Mesenchymal stem cell (in vitro differentiated cells and primary cell): ENCODE results near the gene MGAT5B.
A peak's percentile ranks its signal among the peaks of the same experiment; 100 is the strongest.

ENCODE experiments used
- DNase-seq: peaks from one replicate; pipeline ENCODE4 v3.0.0-alpha.2; 2013
- H2AFZ ChIP-seq: one replicate; pipeline ENCODE4 v1.6.1; 2013; ENCODE audit warnings: low read depth, mild to moderate bottlenecking, control low read depth, inconsistent platforms, low read length, moderate library complexity
- H2AK5ac ChIP-seq: 2 replicates; pipeline ENCODE4 v1.6.1; 2013; ENCODE audit warnings: low read length, moderate library complexity, mild to moderate bottlenecking, inconsistent platforms; ENCODE audit not compliant: severe bottlenecking
- H2BK120ac ChIP-seq: one replicate; pipeline ENCODE4 v1.6.1; 2013; ENCODE audit warnings: low read depth, mild to moderate bottlenecking, inconsistent platforms, low read length, moderate library complexity
- H2BK12ac ChIP-seq, 2 experiments: one replicate each; pipeline ENCODE4 v1.6.1; 2013; ENCODE audit warnings: inconsistent platforms in 2 of 2, low read length in 2 of 2, mild to moderate bottlenecking in 2 of 2, moderate library complexity in 2 of 2, control low read depth in 1 of 2
- H2BK15ac ChIP-seq: one replicate; pipeline ENCODE4 v1.6.1; 2013; ENCODE audit warnings: mild to moderate bottlenecking, low read depth, inconsistent platforms; ENCODE audit not compliant: poor library complexity, severe bottlenecking
- H2BK5ac ChIP-seq: 2 replicates; pipeline ENCODE4 v1.6.1; 2013; ENCODE audit warnings: low read depth, mild to moderate bottlenecking, low read length, control low read depth, inconsistent platforms; ENCODE audit not compliant: poor library complexity, severe bottlenecking
- H3K14ac ChIP-seq, 2 experiments: one replicate each; pipeline ENCODE4 v1.6.1; 2013; ENCODE audit warnings: inconsistent platforms in 2 of 2, low read length in 2 of 2, control low read depth in 1 of 2, mild to moderate bottlenecking in 1 of 2, moderate library complexity in 1 of 2
- H3K18ac ChIP-seq, 2 experiments: one replicate each; pipeline ENCODE4 v1.6.1; 2013; ENCODE audit warnings: inconsistent platforms in 2 of 2, low read length in 2 of 2, control low read depth in 1 of 2, low read depth in 1 of 2, mild to moderate bottlenecking in 1 of 2
- H3K23ac ChIP-seq, 2 experiments: one replicate each; pipeline ENCODE4 v1.6.1; 2013; ENCODE audit warnings: inconsistent platforms in 2 of 2, low read length in 2 of 2, mild to moderate bottlenecking in 2 of 2, moderate library complexity in 2 of 2, control low read depth in 1 of 2
- H3K27ac ChIP-seq: 2 replicates; pipeline ENCODE4 v1.5.1; 2013; ENCODE audit warnings: mild to moderate bottlenecking, moderate library complexity, low read length, control low read depth, inconsistent platforms; ENCODE audit not compliant: poor library complexity, severe bottlenecking
- H3K27me3 ChIP-seq, 2 experiments: 2 replicates each; pipeline versions ENCODE4 v1.6.1 to v1.7.0; 2013; ENCODE audit warnings: low read length in 2 of 2, mild to moderate bottlenecking in 2 of 2, moderate library complexity in 2 of 2, control low read depth in 1 of 2, inconsistent platforms in 1 of 2; ENCODE audit not compliant: control insufficient read depth in 1 of 2, insufficient read depth in 1 of 2
- H3K36me3 ChIP-seq, 2 experiments: 2 replicates each; pipeline versions ENCODE4 v1.6.1 to v1.7.0; 2013; ENCODE audit warnings: low read length in 2 of 2, control low read depth in 1 of 2, inconsistent platforms in 1 of 2, low read depth in 1 of 2, mild to moderate bottlenecking in 1 of 2; ENCODE audit not compliant: insufficient read depth in 2 of 2, control insufficient read depth in 1 of 2
- H3K4ac ChIP-seq, 2 experiments: one replicate each; pipeline ENCODE4 v1.6.1; 2013; ENCODE audit warnings: inconsistent platforms in 2 of 2, low read length in 2 of 2, mild to moderate bottlenecking in 2 of 2, moderate library complexity in 2 of 2, control low read depth in 1 of 2, low read depth in 1 of 2
- H3K4me1 ChIP-seq: 2 replicates; pipeline ENCODE4 v1.6.1; 2013; ENCODE audit warnings: low read depth, low read length, control low read depth; ENCODE audit not compliant: control insufficient read depth, insufficient read depth
- H3K4me2 ChIP-seq: 2 replicates; pipeline ENCODE4 v1.6.1; 2013; ENCODE audit warnings: low read length, mild to moderate bottlenecking, inconsistent platforms; ENCODE audit not compliant: poor library complexity, severe bottlenecking
- H3K4me3 ChIP-seq, 2 experiments: 2 replicates each; pipeline versions ENCODE4 v1.5.1 to v1.7.0; 2013; ENCODE audit warnings: low read length in 2 of 2, mild to moderate bottlenecking in 2 of 2, control low read depth in 1 of 2, low read depth in 1 of 2; ENCODE audit not compliant: insufficient read depth in 1 of 2
- H3K79me1 ChIP-seq: replicated peaks from 2 replicates; pipeline ENCODE4 v1.6.1; 2013; ENCODE audit warnings: mild to moderate bottlenecking, control low read depth, low read length, inconsistent platforms; ENCODE audit not compliant: poor library complexity, severe bottlenecking
- H3K9ac ChIP-seq: 2 replicates; pipeline ENCODE4 v1.7.0; 2013; ENCODE audit warnings: mild to moderate bottlenecking, low read length, moderate library complexity
- H3K9me3 ChIP-seq: 2 replicates; pipeline ENCODE4 v1.7.0; 2013; ENCODE audit warnings: mild to moderate bottlenecking, low read length; ENCODE audit not compliant: control insufficient read depth
- H4K8ac ChIP-seq: one replicate; pipeline ENCODE4 v1.6.1; 2013; ENCODE audit warnings: inconsistent platforms, mild to moderate bottlenecking, low read length, moderate library complexity
- H4K91ac ChIP-seq: one replicate; pipeline ENCODE4 v1.6.1; 2013; ENCODE audit warnings: mild to moderate bottlenecking, low read length, inconsistent platforms
- WGBS: methylation state at CpG from one replicate; pipeline ENCODE4 v1.1.7; 2013; ENCODE audit warnings: mixed read lengths; 5-methylcytosine and 5-hydroxymethylcytosine counted together

MGAT5B gene

DNA sequence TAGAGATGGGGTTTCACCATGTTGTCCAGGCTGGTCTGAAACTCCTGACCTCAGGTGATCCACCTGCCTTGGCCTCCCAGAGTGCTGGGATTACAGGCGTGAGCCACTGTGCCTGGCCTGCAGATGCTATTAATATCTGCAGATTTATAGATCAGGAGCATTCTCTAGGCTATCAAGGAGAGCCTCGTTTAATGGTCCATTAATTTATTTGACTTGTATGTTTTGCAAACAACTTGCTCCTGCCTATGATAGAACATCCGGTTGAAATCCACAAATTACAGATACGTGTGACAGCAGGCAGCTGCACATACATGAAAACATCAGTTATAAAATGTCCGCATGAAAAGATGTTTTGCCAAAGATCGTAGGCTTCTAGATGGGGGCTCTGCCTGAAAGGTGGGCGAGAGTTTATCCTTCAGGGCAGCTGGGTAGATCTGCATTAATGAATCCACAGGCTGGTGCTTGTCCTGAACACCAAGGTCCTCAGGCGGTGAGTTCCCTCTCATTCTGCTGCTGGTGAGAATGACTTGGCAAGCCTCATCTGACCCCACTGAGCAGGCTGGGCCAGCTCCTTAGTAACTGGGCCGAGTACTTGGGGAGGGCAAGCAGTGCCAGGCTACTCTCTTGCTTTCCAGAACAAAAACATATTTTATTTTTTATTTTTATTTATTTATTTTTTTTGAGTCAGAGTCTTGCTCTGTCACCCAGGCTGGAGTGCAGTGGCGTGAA, 37.1 kb upstream of the MGAT5B start:
- H2BK5ac ChIP-seq, result no peak overlapping the region
- no peak overlapping the region for H3K14ac ChIP-seq
- H3K23ac ChIP-seq, result no peak overlapping the region
- WGBS, result 86% methylated on average over 9 of the region's 10 CpGs
- H3K4me2 ChIP-seq, result no peak overlapping the region
- peaks cover 37 to 59% of the 10 kb centered on the region in 2 experiments for H3K27me3 ChIP-seq
- H3K36me3 ChIP-seq, result no peaks in the 10 kb centered on the region
- no peak overlapping the region for H2BK12ac ChIP-seq
- no peak overlapping the region for H2BK15ac ChIP-seq
- H3K4me1 ChIP-seq, result no peaks in the 10 kb centered on the region
- no peak overlapping the region for H2AK5ac ChIP-seq
- no peaks in the 10 kb centered on the region for H3K79me1 ChIP-seq
- H3K4ac ChIP-seq, result no peak overlapping the region
- H3K9me3 ChIP-seq, result no peaks in the 10 kb centered on the region
- H3K9ac ChIP-seq, result no peak overlapping the region
- no peak overlapping the region for H4K8ac ChIP-seq
- no peak overlapping the region for H2BK120ac ChIP-seq
- H3K18ac ChIP-seq, result no peak overlapping the region
- H3K4me3 ChIP-seq, result no peak overlapping the region
- no peak overlapping the region for H3K27ac ChIP-seq
- no peak for DNase-seq
- no peak overlapping the region for H2AFZ ChIP-seq
- no peak overlapping the region for H4K91ac ChIP-seq

DNA sequence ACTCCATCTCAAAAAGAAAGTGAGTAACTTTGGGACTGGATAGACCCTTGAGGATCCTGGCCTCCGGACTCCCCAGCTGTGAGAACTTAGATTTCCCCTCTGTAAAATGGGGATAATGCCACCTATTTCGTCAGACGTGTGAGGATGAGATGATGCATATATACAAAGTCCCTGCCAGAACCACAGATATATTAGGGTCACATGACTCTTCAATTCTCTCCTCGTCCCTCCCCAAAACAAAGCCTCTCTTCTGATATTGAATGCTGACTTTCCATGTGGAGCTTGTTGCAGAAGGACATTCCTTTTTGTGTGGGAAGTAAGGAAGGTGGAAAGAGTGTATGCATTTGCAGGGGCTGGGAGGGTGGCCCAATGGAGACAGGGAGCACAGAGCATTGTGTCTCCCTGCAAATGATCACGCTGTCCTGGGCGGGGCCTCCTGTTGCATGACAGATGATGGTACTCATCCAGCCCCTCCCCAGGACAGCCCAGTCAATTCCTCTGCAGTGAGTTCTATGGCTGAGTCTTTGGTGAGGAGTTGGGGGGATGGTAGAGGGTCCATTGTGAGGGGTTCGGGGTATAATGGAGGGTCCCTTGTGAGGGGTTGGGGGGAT, 35.1 kb upstream of the MGAT5B start:
- no peak overlapping the region for H3K27ac ChIP-seq
- no peaks in the 10 kb centered on the region for H3K4me1 ChIP-seq
- H2BK5ac ChIP-seq, result no peak overlapping the region
- H3K36me3 ChIP-seq, result no peaks in the 10 kb centered on the region
- no peak overlapping the region for H2AFZ ChIP-seq
- H3K27me3 ChIP-seq, result peaks cover 30 to 47% of the 10 kb centered on the region in 2 experiments
- H2BK15ac ChIP-seq, result no peak overlapping the region
- peak overlapping the region in 1 of 2 experiments; percentile 69 for H3K14ac ChIP-seq
- WGBS, result 91% methylated on average over 6 of the region's 7 CpGs
- H3K79me1 ChIP-seq, result no peaks in the 10 kb centered on the region
- H3K23ac ChIP-seq, result no peak overlapping the region
- no peak overlapping the region for H3K18ac ChIP-seq
- no peak overlapping the region for H3K4me2 ChIP-seq
- H2BK120ac ChIP-seq, result no peak overlapping the region
- DNase-seq, result no peak
- no peak overlapping the region for H2AK5ac ChIP-seq
- H2BK12ac ChIP-seq, result no peak overlapping the region
- no peak overlapping the region for H3K4ac ChIP-seq
- no peak overlapping the region for H4K91ac ChIP-seq
- no peak overlapping the region for H4K8ac ChIP-seq
- H3K4me3 ChIP-seq, result no peak overlapping the region
- H3K9ac ChIP-seq, result no peak overlapping the region
- no peaks in the 10 kb centered on the region for H3K9me3 ChIP-seq

DNA sequence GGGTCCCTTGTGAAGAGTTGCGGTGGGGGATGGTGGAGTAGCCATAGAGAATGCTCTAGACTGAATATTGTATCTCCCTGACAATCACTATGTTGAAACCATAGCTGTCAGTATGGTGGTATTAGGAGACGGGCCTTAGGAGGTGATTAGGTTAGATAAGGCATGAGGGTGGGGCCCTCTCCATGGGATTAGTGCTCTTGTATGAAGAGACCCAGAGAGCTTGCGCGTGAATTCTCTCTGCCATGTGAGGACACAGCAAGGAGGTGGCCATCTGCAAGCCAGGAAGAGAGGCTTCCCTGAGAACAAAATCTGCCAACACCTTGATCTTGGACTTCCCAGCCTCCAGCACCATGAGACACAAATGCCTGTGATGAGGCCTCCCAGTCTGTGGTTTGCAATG, 34.5 kb upstream of the MGAT5B start:
- H3K4ac ChIP-seq, result no peak overlapping the region
- H3K4me3 ChIP-seq, result no peak overlapping the region
- H4K8ac ChIP-seq, result no peak overlapping the region
- H3K9ac ChIP-seq, result no peak overlapping the region
- WGBS, result 98% methylated on average over 4 of the region's 4 CpGs
- H3K27me3 ChIP-seq, result peaks cover 30 to 45% of the 10 kb centered on the region in 2 experiments
- no peak overlapping the region for H2BK15ac ChIP-seq
- H3K18ac ChIP-seq, result no peak overlapping the region
- no peak overlapping the region for H2BK5ac ChIP-seq
- no peak overlapping the region for H2AK5ac ChIP-seq
- no peak overlapping the region for H2BK12ac ChIP-seq
- no peaks in the 10 kb centered on the region for H3K9me3 ChIP-seq
- no peak overlapping the region for H2BK120ac ChIP-seq
- H3K14ac ChIP-seq, result no peak overlapping the region
- H3K79me1 ChIP-seq, result no peaks in the 10 kb centered on the region
- no peak overlapping the region for H4K91ac ChIP-seq
- H3K23ac ChIP-seq, result no peak overlapping the region
- no peaks in the 10 kb centered on the region for H3K36me3 ChIP-seq
- H3K4me2 ChIP-seq, result no peak overlapping the region
- no peak for DNase-seq
- H2AFZ ChIP-seq, result no peak overlapping the region
- no peaks in the 10 kb centered on the region for H3K4me1 ChIP-seq
- H3K27ac ChIP-seq, result no peak overlapping the region

DNA sequence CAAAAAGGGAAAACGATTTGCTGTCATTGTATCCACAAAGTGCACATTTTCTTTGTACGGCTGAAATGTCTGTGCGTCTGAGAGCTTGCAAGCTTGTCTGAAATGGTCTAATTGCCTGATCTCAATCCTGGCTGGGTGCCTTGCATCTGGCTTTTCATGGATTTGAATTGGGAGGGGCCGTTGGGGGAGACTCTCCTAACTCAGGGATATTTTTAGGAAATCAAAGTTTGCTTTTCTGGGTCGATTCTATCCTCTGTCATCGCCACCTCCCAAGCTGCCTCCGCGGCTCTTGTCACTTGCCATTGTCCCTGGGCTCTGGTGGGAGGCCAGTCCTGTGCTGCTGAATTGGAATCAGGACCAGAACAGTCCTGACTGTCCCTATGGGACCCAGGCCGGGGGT, 33.3 kb upstream of the MGAT5B start:
- H3K23ac ChIP-seq, result no peak overlapping the region
- no peak overlapping the region for H3K27ac ChIP-seq
- no peaks in the 10 kb centered on the region for H3K9me3 ChIP-seq
- H4K8ac ChIP-seq, result no peak overlapping the region
- H3K4me2 ChIP-seq, result no peak overlapping the region
- no peak overlapping the region for H4K91ac ChIP-seq
- H2BK15ac ChIP-seq, result no peak overlapping the region
- H3K36me3 ChIP-seq, result no peaks in the 10 kb centered on the region
- no peak overlapping the region for H3K9ac ChIP-seq
- H2AFZ ChIP-seq, result no peak overlapping the region
- no peak overlapping the region for H3K4me3 ChIP-seq
- H2BK5ac ChIP-seq, result no peak overlapping the region
- H2BK120ac ChIP-seq, result no peak overlapping the region
- no peak for DNase-seq
- no peak overlapping the region for H3K4ac ChIP-seq
- no peak overlapping the region for H2AK5ac ChIP-seq
- no peak overlapping the region for H2BK12ac ChIP-seq
- H3K4me1 ChIP-seq, result no peaks in the 10 kb centered on the region
- 81% methylated on average over 9 of the region's 9 CpGs for WGBS
- peaks cover 28 to 46% of the 10 kb centered on the region in 2 experiments for H3K27me3 ChIP-seq
- no peak overlapping the region for H3K14ac ChIP-seq
- no peaks in the 10 kb centered on the region for H3K79me1 ChIP-seq
- H3K18ac ChIP-seq, result no peak overlapping the region
